HG03103 (cell line): ENCODE measurements around the gene N4BP2L1.
"Not testable (repeated sequence)": the region's sequence is repeated elsewhere in the genome, so short reads cannot be mapped to it uniquely, and the experiment has no call there.

Source experiments
- ATAC-seq: cut with Tn5 transposase; IDR thresholded peaks from one replicate; pipeline ENCODE4 v1.9.1; 2021; ENCODE audit warnings: low read depth; ENCODE audit not compliant: unreplicated experiment

The N4BP2L1 gene

DNA sequence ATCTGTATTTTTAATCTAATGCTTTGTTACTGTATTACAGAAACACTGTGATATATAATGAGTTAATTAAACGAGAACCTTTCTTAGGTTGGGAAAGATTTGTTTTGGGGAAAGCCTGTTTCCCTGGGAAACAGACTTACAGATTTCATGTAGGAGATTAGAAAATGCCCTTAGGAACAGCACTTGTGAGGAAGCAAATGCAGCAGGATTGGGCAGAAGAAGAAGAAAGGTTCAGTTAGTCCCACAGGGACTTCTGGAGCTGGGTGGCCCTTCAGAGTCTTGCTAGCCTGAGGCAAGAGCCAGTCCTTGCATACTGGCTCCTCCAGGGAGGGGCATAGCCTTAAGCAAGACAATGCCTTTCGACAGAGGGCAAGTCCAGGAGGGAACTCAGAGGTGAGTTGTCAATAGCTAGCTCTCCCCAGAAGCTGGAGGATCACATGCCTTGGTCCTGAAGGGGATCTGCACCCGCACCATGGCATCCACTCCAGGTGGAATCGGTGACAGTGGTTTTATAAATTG, 36.8 kb downstream of the N4BP2L1 start:
- ATAC-seq = no peak

DNA sequence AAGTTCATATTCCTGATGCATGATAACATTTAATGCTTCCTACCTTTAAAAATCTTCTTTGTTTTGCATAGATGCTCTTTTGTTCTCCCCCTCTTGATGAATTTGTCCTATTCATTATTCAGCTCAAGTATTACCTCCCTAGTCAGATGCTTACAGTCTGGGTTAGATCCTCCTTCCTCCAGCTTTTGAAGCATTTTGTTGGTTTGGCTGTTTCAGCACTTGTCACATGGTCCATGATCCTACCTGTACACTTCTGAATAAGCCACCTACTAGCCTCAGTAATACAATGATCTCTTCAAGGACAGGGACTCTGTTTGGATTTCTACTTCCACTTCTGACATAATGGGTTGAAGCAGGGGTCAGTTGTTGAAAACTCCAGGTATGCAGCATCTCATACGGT, 37.4 kb downstream of the N4BP2L1 start:
- ATAC-seq = no peak

DNA sequence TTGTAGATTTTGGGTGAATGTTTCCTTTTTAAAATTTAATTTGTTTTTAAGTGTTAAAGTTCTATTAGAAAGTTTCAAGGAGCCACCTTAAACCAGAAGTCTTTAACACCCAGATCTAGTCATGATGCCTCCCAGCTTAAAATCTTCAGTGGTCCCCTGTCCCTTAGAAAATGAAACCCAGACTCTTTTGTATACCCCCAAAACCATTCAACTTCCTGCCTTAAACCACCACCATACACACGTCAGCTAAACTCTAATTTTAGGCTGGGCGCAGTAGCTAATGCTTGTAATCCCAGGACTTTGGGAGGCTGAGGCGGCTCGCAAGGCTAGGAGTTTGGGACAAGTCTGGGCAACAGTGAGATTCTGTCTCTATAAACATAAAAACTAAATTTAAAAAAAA, 37.9 kb downstream of the N4BP2L1 start:
- peak; percentile 80 for ATAC-seq

DNA sequence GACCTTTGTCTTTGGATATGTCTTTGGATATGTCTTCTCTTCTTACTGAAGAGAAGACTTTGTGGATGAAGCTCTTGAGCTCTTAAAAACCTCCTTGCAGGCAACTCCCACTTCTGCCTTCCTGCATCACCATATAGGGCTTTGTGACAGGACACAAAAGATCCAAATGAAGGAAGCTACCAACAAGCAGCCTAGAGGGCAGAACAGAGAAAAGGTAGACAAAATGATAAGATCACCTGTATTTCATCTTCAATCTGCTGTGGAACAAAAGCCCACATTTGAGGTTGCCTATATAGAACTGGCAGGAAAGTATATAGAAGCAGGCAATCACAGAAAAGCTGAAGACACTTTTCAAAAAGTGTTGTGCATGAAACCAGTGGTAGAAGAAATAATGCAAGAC, 42.5 kb downstream of the N4BP2L1 start:
- no peak for ATAC-seq

DNA sequence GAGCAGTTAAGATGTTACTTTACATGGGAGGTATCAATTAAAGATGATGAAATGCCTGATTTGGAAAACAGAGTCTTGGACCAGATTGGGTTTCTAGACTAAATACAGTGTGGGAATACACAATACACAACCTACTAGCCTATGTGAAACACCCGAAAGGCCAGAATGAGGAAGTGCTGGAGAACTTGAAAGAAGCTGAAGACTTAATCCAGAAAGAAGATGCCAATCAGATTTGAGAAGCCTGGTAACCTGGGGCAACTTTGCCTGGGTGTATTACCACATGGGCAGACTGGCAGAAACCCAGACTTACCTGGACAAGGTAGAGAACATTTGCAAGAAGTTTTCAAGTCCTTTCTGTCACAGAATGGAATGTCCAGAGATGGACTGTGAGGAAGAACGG, 43.2 kb downstream of the N4BP2L1 start:
- ATAC-seq = no peak

DNA sequence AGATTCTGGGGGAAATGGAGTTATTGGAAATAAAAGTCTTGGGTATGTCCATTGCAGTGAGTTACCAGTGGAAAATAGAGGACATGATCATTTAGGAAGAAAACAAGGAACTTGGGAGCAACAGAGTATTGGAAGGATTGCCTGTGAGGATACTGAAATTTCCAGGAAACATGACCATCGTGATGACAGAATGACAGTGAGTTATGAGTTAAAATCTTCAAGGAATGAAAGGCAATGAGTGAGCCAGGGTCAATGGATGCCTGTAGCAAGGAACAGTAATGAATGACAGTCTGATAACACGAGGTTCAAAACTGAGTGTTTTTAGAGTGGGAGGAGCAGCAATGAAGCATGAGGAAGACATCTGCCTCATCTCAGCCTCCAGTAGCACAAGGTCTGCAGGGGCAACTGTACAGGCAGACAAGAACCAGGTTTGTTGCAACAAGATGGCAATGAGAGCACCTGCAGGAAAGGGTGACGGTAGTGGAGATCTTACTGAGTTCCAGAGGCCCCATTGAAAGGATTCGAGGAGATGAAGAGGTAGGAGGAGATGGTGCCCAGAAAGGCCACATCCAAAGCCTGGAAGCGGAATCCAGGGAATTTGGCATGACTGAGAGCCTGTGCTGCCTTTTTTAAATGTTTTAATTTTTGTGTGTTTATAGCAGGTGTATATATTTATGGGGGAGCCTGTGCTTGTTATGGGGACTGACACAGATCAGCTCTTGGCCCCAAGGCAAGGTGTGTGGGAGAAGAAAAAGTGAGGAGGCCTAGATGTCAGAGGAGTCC, 43.9 kb downstream of the N4BP2L1 start:
- no peak for ATAC-seq

DNA sequence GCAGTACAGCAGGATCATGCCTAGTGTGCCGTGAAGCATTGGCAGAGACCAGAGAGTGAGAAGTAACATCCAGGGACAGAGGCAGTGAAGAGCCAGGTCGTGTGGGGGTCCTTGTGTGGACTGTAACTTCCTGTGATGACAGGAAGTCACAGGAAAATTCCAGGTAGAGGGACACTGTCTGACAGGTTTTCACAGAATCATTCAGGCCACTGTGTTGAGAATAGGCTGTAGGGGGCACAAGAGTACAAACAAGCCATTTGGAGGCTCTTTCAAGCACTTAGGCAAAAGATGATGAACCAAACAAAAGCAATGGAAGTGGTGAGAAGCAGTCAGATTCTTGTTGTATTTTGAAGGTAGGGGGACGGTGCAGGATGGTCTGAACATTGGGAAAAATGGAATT, 46.4 kb downstream of the N4BP2L1 start:
- no peak for ATAC-seq

DNA sequence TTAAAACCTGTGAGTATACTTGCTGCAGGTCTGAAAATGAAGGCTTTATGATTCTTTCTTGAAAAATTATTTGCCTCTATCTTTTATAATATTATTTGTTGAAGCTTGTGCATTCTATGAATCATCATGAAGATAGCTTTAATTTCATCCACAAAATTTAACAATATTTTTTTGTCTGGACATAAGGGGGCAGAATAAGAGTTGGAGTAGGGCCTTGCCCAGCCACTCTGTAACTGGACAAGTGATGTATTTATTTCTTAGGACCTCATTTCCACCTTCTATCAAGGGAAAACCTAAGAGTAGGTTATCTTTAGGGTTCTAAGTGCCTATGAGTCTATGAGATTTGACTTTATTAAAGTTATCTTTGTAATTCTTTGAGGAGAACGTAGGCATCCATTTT, 49.9 kb downstream of the N4BP2L1 start:
- ATAC-seq = no peak

DNA sequence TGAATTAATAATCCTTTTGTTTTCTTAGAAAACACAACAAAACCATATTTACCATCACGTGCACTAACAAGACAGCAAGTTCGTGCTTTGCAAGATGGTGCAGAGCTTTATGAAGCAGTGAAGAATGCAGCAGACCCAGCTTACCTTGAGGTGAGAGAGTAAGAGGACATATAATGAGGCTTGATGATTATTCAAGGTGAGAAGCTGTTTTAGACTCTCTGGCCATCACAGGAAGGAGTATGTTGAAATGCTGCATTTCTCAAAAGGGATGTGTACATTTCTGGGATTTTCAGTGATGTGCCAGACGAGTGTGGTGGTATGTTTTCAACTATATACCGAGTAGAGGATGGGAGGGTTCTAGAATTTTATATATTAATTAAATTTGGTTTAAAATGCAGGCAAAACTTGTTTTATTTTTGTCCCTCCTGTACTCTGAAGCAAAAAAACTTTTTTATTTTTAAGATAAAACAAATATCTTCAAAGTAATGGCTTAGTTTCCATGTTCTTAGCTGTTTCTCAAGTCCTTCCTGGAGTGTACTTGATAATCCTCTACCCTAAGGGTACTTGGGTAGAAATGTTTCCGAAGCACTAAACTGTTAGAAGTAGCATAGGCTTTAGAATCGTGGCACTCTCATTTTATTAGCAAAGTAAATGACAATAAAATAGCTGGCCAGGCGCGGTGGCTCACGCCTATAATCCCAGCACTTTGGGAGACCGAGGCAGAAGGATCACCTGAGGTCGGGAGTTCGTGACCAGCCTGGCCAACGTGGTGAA, 51.1 kb downstream of the N4BP2L1 start:
- no peak for ATAC-seq

DNA sequence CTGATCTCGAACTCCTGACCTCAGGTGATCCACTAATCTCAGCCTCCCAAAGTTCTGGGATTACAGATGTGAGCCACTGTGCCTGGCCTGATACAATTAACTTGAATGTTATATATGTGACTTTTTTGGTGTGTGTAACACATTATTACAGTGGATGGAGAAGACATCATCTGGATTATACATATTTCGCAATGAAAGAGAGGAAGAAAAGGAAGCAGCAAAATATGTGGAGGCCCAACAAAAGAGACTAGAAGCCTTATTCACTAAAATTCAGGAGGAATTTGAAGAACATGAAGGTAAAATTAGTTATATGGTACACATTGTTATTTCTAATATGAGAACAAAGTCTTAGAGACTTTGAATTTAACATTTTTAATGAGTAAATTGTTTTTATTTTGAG, 57.1 kb downstream of the N4BP2L1 start:
- ATAC-seq = no peak

DNA sequence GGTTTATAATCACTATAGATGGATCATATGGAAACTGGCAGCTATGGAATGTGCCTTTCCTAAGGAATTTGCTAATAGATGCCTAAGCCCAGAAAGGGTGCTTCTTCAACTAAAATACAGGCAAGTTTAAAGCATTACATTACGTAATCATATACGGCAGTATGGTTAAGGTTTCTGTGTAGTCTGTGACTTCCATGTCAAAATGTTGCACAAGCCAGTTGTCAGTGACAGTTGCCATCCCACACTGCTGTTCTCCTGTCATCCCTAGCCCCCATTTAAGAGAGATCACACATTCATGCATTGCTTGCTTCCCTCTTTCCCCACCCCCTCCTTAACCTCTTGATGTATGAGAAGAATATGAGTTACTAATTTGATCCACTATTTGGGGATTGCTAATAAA, 65.4 kb downstream of the N4BP2L1 start:
- ATAC-seq = no peak

DNA sequence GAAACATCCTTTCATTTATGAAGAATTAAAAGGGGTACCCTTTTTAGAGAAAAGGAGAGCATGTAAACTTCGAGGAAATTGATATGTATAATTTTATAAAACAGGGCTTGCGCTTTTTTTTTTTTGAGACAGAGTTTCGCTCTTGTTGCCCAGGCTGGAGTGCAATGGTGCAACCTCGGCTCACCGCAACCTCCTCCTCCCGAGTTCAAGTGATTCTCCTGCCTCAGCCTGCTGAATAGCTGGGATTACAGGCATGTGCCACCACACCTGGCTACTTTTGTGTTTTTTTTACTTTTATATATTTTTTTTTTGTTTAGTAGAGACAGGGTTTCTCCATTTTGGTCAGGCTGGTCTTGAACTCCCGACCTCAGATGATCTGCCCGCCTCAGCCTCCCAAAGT, 72.0 kb downstream of the N4BP2L1 start:
- not testable (repeated sequence) for ATAC-seq

DNA sequence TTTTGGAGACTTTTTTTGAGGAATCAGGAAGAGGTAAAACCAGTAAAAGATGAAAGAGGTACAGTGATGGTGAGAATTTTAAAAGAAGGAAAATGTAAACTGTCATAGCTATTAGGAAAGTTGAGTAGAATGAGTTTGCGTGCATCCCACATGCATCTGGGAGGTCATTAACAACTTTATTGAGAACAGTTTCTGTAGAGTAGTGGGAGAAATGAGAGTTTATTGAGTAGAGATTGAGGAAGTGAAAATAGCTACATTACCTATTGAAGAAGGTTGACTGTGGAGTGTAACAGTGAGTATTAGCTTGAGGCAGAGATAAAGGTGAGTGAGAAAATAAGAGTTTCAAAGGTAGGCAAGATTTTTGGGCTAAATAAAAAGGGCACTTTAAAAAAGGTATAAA, 73.9 kb downstream of the N4BP2L1 start:
- ATAC-seq = peak; percentile 73

DNA sequence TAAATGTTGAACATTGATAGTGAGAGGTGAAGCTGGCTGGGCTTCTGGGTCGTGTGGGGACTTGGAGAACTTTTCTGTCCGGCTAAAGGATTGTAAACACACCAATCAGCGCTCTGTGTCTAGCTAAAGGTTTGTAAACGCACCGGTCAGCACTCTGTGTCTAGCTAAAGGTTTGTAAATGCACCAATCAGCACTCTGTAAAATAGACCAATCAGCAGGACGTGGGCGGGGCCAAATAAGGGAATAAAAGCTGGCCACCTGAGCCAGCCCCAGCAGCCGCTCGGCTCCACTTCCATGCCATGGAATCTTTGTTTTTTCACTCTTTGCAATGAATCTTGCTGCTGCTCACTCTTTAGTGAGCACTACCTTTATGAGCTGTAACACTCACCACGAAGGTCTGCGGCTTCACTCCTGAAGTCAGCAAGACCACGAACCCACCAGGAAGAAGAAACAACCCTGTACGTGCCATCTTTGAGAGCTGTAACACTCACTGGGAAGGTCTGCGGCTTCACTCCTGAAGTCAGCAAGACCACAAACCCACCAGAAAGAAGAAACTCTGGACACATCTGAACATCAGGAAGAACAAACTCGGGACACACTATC, 77.0 kb downstream of the N4BP2L1 start:
- ATAC-seq = not testable (repeated sequence)
